Testis (tissue), 2 donors: ENCODE results near the gene GRID1.

Experiments
- POLR2A ChIP-seq: fragments of 450-650 bp; IDR thresholded peaks from one replicate; pipeline ENCODE4 v1.6.1; 2017; ENCODE audit warnings: antibody characterized with exemption, mild to moderate bottlenecking, moderate library complexity
- TF ChIP-seq, protein P1 (sequence below), 3 experiments: fragments of 450-650 bp in 2 of 3; fragments of 200-600 bp in 1 of 3; sonication (generic) in 1 of 3; IDR thresholded peaks; one replicate each; pipeline ENCODE4 v1.5.1; 2016 to 2019; ENCODE audit warnings: antibody characterized with exemption in 3 of 3, mild to moderate bottlenecking in 2 of 3, moderate library complexity in 1 of 3

DNA sequence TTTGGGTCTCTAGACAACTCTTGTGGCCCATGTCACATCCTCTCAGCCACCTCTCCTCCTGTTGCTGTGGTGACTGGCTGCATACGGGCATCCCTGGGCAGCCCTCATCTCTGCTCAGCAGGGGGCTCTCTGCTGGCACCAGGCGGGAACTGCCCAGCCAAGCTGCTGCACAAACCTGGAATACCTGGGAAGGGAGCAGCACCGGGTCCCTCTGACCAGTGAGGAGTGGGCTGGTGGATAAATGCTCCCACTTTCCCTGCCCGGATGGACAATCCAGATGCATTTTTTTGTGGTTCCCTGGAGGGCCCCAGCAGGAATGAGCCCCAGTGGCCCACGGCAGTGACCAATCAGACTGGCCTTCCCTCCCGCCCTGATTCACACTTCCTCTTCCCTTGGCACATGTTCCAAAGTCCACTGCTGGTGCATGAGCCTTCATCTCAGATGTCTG is 21.9 kb downstream of the GRID1 start:
- TF ChIP-seq, protein P1, sequence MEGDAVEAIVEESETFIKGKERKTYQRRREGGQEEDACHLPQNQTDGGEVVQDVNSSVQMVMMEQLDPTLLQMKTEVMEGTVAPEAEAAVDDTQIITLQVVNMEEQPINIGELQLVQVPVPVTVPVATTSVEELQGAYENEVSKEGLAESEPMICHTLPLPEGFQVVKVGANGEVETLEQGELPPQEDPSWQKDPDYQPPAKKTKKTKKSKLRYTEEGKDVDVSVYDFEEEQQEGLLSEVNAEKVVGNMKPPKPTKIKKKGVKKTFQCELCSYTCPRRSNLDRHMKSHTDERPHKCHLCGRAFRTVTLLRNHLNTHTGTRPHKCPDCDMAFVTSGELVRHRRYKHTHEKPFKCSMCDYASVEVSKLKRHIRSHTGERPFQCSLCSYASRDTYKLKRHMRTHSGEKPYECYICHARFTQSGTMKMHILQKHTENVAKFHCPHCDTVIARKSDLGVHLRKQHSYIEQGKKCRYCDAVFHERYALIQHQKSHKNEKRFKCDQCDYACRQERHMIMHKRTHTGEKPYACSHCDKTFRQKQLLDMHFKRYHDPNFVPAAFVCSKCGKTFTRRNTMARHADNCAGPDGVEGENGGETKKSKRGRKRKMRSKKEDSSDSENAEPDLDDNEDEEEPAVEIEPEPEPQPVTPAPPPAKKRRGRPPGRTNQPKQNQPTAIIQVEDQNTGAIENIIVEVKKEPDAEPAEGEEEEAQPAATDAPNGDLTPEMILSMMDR (IDR thresholded peaks at IDR 0.05): no peak
- no peak for TF ChIP-seq POLR2A
